OCI-LY7 (cell line): ENCODE data around the gene AATF.

ENCODE experiments used
- CTCF ChIP-seq: fragments of 200-600 bp; sonication (generic); conservative IDR thresholded peaks from 2 replicates; pipeline ENCODE4 v1.5.1; 2014; ENCODE audit warnings: mild to moderate bottlenecking, antibody characterized with exemption, low read length, moderate library complexity, mixed read lengths
- EZH2phosphoT487 ChIP-seq: fragments of 200-600 bp; sonication (generic); IDR thresholded peaks from 2 replicates; pipeline ENCODE4 v1.6.1; 2018; ENCODE audit warnings: low read depth, borderline replicate concordance, mild to moderate bottlenecking, mixed run types, antibody characterized with exemption, low read length, moderate library complexity, mixed read lengths

- TF ChIP-seq CTCF: no peak
- no peak for TF ChIP-seq EZH2phosphoT487
Measured at GRCh38 chr17:37098152-37098551, 149.4 kb downstream of the AATF start.
